SU-DHL-6 (cell line): ENCODE results near the gene RACGAP1.
A peak's percentile ranks its signal among the peaks of the same experiment; 100 is the strongest.

ENCODE experiments used
- H2AFZ ChIP-seq: fragments of 200-600 bp; sonication (generic); 2 replicates; pipeline ENCODE4 v1.6.1; 2014; ENCODE audit warnings: low read depth, mild to moderate bottlenecking, moderate library complexity, mixed read lengths, antibody characterized with exemption, low read length; ENCODE audit not compliant: severe bottlenecking
- H3F3A ChIP-seq: fragments of 200-600 bp; shearing (Covaris generic); 2 replicates; pipeline ENCODE4 v1.6.0; 2016; ENCODE audit warnings: antibody characterized with exemption, mild to moderate bottlenecking; ENCODE audit not compliant: insufficient read depth
- H3K27ac ChIP-seq: fragments of 200-600 bp; sonication (generic); 2 replicates; pipeline ENCODE4 v1.5.1; 2016; ENCODE audit warnings: low read depth, mild to moderate bottlenecking, low read length, moderate library complexity, mixed read lengths
- H3K27me3 ChIP-seq: fragments of 200-600 bp; sonication (generic), shearing (Covaris generic); 2 replicates; pipeline ENCODE4 v1.6.0; 2014; ENCODE audit warnings: mild to moderate bottlenecking, low read length
- H3K36me3 ChIP-seq: fragments of 200-600 bp; sonication (generic); 2 replicates; pipeline ENCODE4 v1.6.1; 2014; ENCODE audit warnings: mild to moderate bottlenecking, low read length, mixed read lengths
- H3K4me2 ChIP-seq: fragments of 300-600, 200-600 bp; shearing (Covaris generic), sonication (generic); 2 replicates; pipeline ENCODE4 v1.6.0; 2014; ENCODE audit warnings: low read length, low read depth, mild to moderate bottlenecking; ENCODE audit not compliant: poor library complexity, severe bottlenecking
- H3K4me3 ChIP-seq: fragments of 200-600 bp; sonication (generic); 2 replicates; pipeline ENCODE4 v1.5.1; 2014; ENCODE audit warnings: antibody characterized with exemption, low read length, mild to moderate bottlenecking, mixed read lengths; ENCODE audit not compliant: insufficient read depth, poor library complexity, severe bottlenecking
- H3K79me2 ChIP-seq: fragments of 200-600 bp; sonication (generic); 2 replicates; pipeline ENCODE4 v1.6.1; 2014; ENCODE audit warnings: mild to moderate bottlenecking, low read length, moderate library complexity; ENCODE audit not compliant: insufficient read depth
- H3K9ac ChIP-seq: fragments of 200-600 bp; sonication (generic); 2 replicates; pipeline ENCODE4 v1.7.0; 2014; ENCODE audit warnings: mild to moderate bottlenecking, low read length
- H3K9me2 ChIP-seq: fragments of 200-600 bp; sonication (generic); replicated peaks from 2 replicates; pipeline ENCODE4 v1.6.1; 2014; ENCODE audit warnings: low read length; ENCODE audit not compliant: insufficient read depth
- H3K9me3 ChIP-seq: fragments of 200-600 bp; sonication (generic); 2 replicates; pipeline ENCODE4 v1.6.1; 2014; ENCODE audit warnings: low read length, mixed read lengths; ENCODE audit not compliant: insufficient read depth
- H4K20me1 ChIP-seq: fragments of 200-600 bp; sonication (generic); 2 replicates; pipeline ENCODE4 v1.6.1; 2014; ENCODE audit warnings: low read depth, mild to moderate bottlenecking, antibody characterized with exemption, low read length, moderate library complexity, mixed read lengths
- CTCF ChIP-seq: fragments of 200-600 bp; sonication (generic); IDR thresholded peaks from one replicate; pipeline ENCODE4 v1.5.1; 2017; ENCODE audit warnings: antibody characterized with exemption, mild to moderate bottlenecking, low read length, moderate library complexity; ENCODE audit not compliant: insufficient read depth, poor library complexity, severe bottlenecking
- EZH2phosphoT487 ChIP-seq: fragments of 200-600 bp; sonication (generic), shearing (Covaris generic); conservative IDR thresholded peaks from 2 replicates; pipeline ENCODE4 v1.6.1; 2018; ENCODE audit warnings: mild to moderate bottlenecking, antibody characterized with exemption, low read length, moderate library complexity, mixed read lengths

Gene RACGAP1

GRCh38 chr12:50055831-50056638 lies 30.7 kb upstream of the RACGAP1 start:
- TF ChIP-seq CTCF: peak; percentile 95
- no peak for TF ChIP-seq EZH2phosphoT487
- Histone ChIP-seq H3K27me3 (no peaks in the 10 kb centered on the region), H3K36me3 (no peaks in the 10 kb centered on the region), H3K9me3 (no peaks in the 10 kb centered on the region), H3K4me3 (no peak overlapping the region), H3K79me2 (no peaks in the 10 kb centered on the region), H4K20me1 (no peaks in the 10 kb centered on the region), H3K9me2 (no peaks in the 10 kb centered on the region), H3K9ac (no peak overlapping the region; the same call in 1 of the 2 replicates), H3K27ac (no peak overlapping the region), H3K4me2 (peak overlapping the region; percentile 41), H3F3A (no peaks in the 10 kb centered on the region), H2AFZ (peak overlapping the region; percentile 61)

- no peak for TF ChIP-seq CTCF
- no peak for TF ChIP-seq EZH2phosphoT487
- Histone ChIP-seq H2AFZ (no peak overlapping the region), H3K9ac (no peak overlapping the region), H3F3A (no peaks in the 10 kb centered on the region), H3K9me2 (no peaks in the 10 kb centered on the region), H3K9me3 (no peaks in the 10 kb centered on the region), H3K4me3 (no peak overlapping the region), H4K20me1 (no peaks in the 10 kb centered on the region), H3K27me3 (no peaks in the 10 kb centered on the region), H3K79me2 (no peaks in the 10 kb centered on the region), H3K4me2 (no peak overlapping the region), H3K36me3 (no peaks in the 10 kb centered on the region), H3K27ac (no peak overlapping the region)
These were observed 28.3 kb upstream of the RACGAP1 start for GRCh38 chr12:50053583-50053982.

GRCh38 chr12:50052964-50053363 lies 27.7 kb upstream of the RACGAP1 start:
- no peak overlapping the region for H2AFZ ChIP-seq
- H3K79me2 ChIP-seq: no peaks in the 10 kb centered on the region
- H3K9me2 ChIP-seq: no peaks in the 10 kb centered on the region
- H4K20me1 ChIP-seq: no peaks in the 10 kb centered on the region
- H3K27me3 ChIP-seq: no peaks in the 10 kb centered on the region
- no peaks in the 10 kb centered on the region for H3K36me3 ChIP-seq
- no peak overlapping the region for H3K4me3 ChIP-seq
- H3K4me2 ChIP-seq: no peak overlapping the region
- H3F3A ChIP-seq: no peaks in the 10 kb centered on the region
- no peak overlapping the region for H3K9ac ChIP-seq
- no peak for TF ChIP-seq CTCF
- TF ChIP-seq EZH2phosphoT487: no peak
- H3K27ac ChIP-seq: no peak overlapping the region
- no peaks in the 10 kb centered on the region for H3K9me3 ChIP-seq
